Hippocampal formation (tissue), 2 donors: ENCODE results near the gene VAV2.

Source experiments
- DNase-seq, 2 donors: peaks; one replicate each; lab custom pipeline; 2025; lab: John Stamatoyannopoulos, UW

Gene VAV2

GRCh38 chr9:134028076-134028475 lies 36.0 kb upstream of the VAV2 start:
- DNase-seq: no peak

GRCh38 chr9:134027561-134027960 lies 35.4 kb upstream of the VAV2 start:
- no peak for DNase-seq

GRCh38 chr9:134026981-134027380 lies 34.9 kb upstream of the VAV2 start:
- no peak for DNase-seq

GRCh38 chr9:134026581-134026980 lies 34.5 kb upstream of the VAV2 start:
- no peak for DNase-seq

- DNase-seq: no peak
These were observed 33.8 kb upstream of the VAV2 start for GRCh38 chr9:134025606-134026541.

GRCh38 chr9:134024828-134025605 lies 32.9 kb upstream of the VAV2 start, which contains the start of gene BRD3OS:
BRD3OS (plus strand) TSS chr9:134025481; CDS start chr9:134026748, 1,267 bp downstream.
- peak; percentile 99 to 100 for DNase-seq

GRCh38 chr9:134024214-134024792 lies 32.2 kb upstream of the VAV2 start:
- no peak for DNase-seq

- DNase-seq: no peak
These were observed 22.8 kb upstream of the VAV2 start for GRCh38 chr9:134014946-134015345.

GRCh38 chr9:134011401-134011800 lies 19.3 kb upstream of the VAV2 start:
- no peak for DNase-seq

- DNase-seq: no peak
These were observed 18.4 kb upstream of the VAV2 start for GRCh38 chr9:134010310-134011173.

- no peak for DNase-seq
These were observed 15.4 kb upstream of the VAV2 start for GRCh38 chr9:134007571-134007970.

- DNase-seq: no peak
These were observed 15.0 kb upstream of the VAV2 start for GRCh38 chr9:134007150-134007549.

GRCh38 chr9:134005381-134005780 lies 13.3 kb upstream of the VAV2 start:
- DNase-seq: no peak

- DNase-seq: no peak
These were observed 12.8 kb upstream of the VAV2 start for GRCh38 chr9:134004881-134005280.

- no peak for DNase-seq
These were observed 12.2 kb upstream of the VAV2 start for GRCh38 chr9:134004131-134004873.

- DNase-seq: no peak
These were observed 11.1 kb upstream of the VAV2 start for GRCh38 chr9:134003237-134003636.

- no peak for DNase-seq
These were observed 10.7 kb upstream of the VAV2 start for GRCh38 chr9:134002796-134003195.

GRCh38 chr9:133999851-134000265 lies 7.7 kb upstream of the VAV2 start:
- DNase-seq: no peak

GRCh38 chr9:133998915-133999595 lies 6.9 kb upstream of the VAV2 start:
- DNase-seq: no peak

- no peak for DNase-seq
These were observed 5.5 kb upstream of the VAV2 start for GRCh38 chr9:133997584-133997983.
